Cardiac fibroblast (primary cell): ENCODE results near the gene NPEPL1.

Experiments
- DNase-seq, 2 donors: peaks; one replicate each; pipeline versions ENCODE4 v3.0.0 to v3.0.0-alpha.2; 2010; ENCODE audit warnings: low read depth in 2 of 2
- H3K4me3 ChIP-seq, 2 donors: replicated peaks in 1 of 2; 1 replicate in 1 of 2; 2 replicates in 1 of 2; pipeline ENCODE4 v1.5.1; 2011; ENCODE audit warnings: low read depth in 2 of 2, low read length in 2 of 2, mild to moderate bottlenecking in 2 of 2, moderate library complexity in 1 of 2
- CTCF ChIP-seq: IDR thresholded peaks from one replicate; pipeline ENCODE4 v1.5.1; 2011; ENCODE audit warnings: low read depth, mild to moderate bottlenecking, low read length, inconsistent platforms

The NPEPL1 gene

GRCh38 chr20:58657986-58658385, 34.6 kb upstream of the NPEPL1 start:
- TF ChIP-seq CTCF: no peak

GRCh38 chr20:58658760-58659159, 33.8 kb upstream of the NPEPL1 start:
- no peak for DNase-seq
- no peak for TF ChIP-seq CTCF
- H3K4me3 ChIP-seq: no peak overlapping the region

More at GRCh38 chr20:58657986-58658385, 34.6 kb upstream of the NPEPL1 start:
- no peak overlapping the region for H3K4me3 ChIP-seq
- DNase-seq: no peak

GRCh38 chr20:58659841-58660240, 32.8 kb upstream of the NPEPL1 start:
- DNase-seq: no peak
- no peak overlapping the region for H3K4me3 ChIP-seq
- TF ChIP-seq CTCF: no peak

- no peak for DNase-seq
- H3K4me3 ChIP-seq: no peak overlapping the region
- TF ChIP-seq CTCF: no peak
Observed at GRCh38 chr20:58660855-58661597, 31.6 kb upstream of the NPEPL1 start.

- no peak overlapping the region for H3K4me3 ChIP-seq
- no peak for TF ChIP-seq CTCF
- no peak for DNase-seq
Observed at GRCh38 chr20:58661598-58662473, 30.8 kb upstream of the NPEPL1 start.

GRCh38 chr20:58664331-58664730, 28.3 kb upstream of the NPEPL1 start:
- no peak overlapping the region for H3K4me3 ChIP-seq
- no peak for DNase-seq
- TF ChIP-seq CTCF: no peak
